ENCODE results near the gene POLH. TPM values are rescaled to one million over a fixed set of nuclear protein-coding genes. Genes with fewer than 3 reads are reported as not detected.
"Not testable (repeated sequence)": the region's sequence is repeated elsewhere in the genome, so short reads cannot be mapped to it uniquely, and the experiment has no call there.

Gene POLH
- total RNA-seq, 1 experiment from 2014 or later: 28.4 TPM

GRCh38 chr6:43658161-43658560, 82.2 kb downstream of the POLH start:
- no peak for ATAC-seq
- in situ Hi-C loops (cut with HindIII; ENCODE audit: low pct_unique_long_range_greater_than_20kb, low sequenced_read_pairs): no loop called here
- TF ChIP-seq REST (IDR thresholded peaks at IDR 0.05; ENCODE audit: insufficient read depth in 1 of 2, low read depth in 2 of 2, low read length in 1 of 2) (no peak), TCF7L2 (IDR thresholded peaks at IDR 0.05; ENCODE audit: low read depth, low read length) (no peak), CTCF (IDR thresholded peaks at IDR 0.05) (no peak), SIN3A (IDR thresholded peaks at IDR 0.05; ENCODE audit: borderline replicate concordance, insufficient read depth, low read depth, low read length) (no peak), POLR2AphosphoS5 (IDR thresholded peaks at IDR 0.05; ENCODE audit: low read depth, low read length) (no peak)
- Histone ChIP-seq H3K4me3 (ENCODE audit: low read depth in 2 of 2, low read length in 2 of 2) (no peak overlapping the region), H3K27me3 (ENCODE audit: control insufficient read depth, insufficient read depth, low read length) (no peaks in the 10 kb centered on the region), H3K4me1 (ENCODE audit: control insufficient read depth, insufficient read depth, low read length) (no peaks in the 10 kb centered on the region), H3K9me3 (ENCODE audit: control insufficient read depth, insufficient read depth, low read depth, low read length) (no peaks in the 10 kb centered on the region), H3K36me3 (ENCODE audit: control insufficient read depth, insufficient read depth, low read length) (no peaks in the 10 kb centered on the region), H3K27ac (ENCODE audit: low read length) (no peak overlapping the region)
- intact Hi-C loops (cut with micrococcal nuclease; ENCODE audit: unreplicated experiment): no loop called here
- POLR2A ChIA-PET: no interaction called here
- DNase-seq (ENCODE audit: low read depth, low spot score): no peak
- no TSS peak for BruUV-seq (replicated peaks)
- CTCF ChIA-PET: no interaction called here

DNA sequence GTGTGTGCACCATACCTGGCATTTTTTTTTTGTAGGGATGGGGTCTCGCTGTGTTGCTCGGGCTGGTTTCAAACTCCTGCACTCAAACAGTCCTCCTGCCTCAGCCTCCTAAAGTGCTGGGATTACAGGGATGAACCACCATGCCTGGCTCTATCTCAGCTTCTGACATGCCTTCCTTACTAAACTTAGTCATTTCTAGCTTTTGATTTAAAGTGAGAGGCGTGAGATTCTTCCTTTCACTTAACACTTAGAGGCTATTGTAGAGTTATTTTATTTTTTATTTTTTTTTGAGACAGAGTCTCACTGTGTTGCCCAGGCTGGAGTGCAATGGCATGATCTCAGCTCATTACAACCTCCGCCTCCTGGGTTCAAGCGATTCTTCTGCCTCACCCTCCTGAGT, 87.0 kb downstream of the POLH start:
- in situ Hi-C loops (cut with HindIII; ENCODE audit: low pct_unique_long_range_greater_than_20kb, low sequenced_read_pairs); intact Hi-C loops (cut with micrococcal nuclease; ENCODE audit: unreplicated experiment); ATAC-seq; H3K4me3 ChIP-seq (ENCODE audit: low read depth in 2 of 2, low read length in 2 of 2); H3K36me3 ChIP-seq (ENCODE audit: control insufficient read depth, insufficient read depth, low read length); DNase-seq (ENCODE audit: low read depth, low spot score); H3K27ac ChIP-seq (ENCODE audit: low read length); BruUV-seq (replicated peaks); H3K4me1 ChIP-seq (ENCODE audit: control insufficient read depth, insufficient read depth, low read length); POLR2A ChIA-PET; H3K27me3 ChIP-seq (ENCODE audit: control insufficient read depth, insufficient read depth, low read length); H3K9me3 ChIP-seq (ENCODE audit: control insufficient read depth, insufficient read depth, low read depth, low read length): not testable (repeated sequence)
- CTCF ChIA-PET: interaction anchor here (0.6 kb wide), 2 partner anchors 49 to 235 kb away, joined by 3 read pairs; no protein-coding TSS in a partner anchor

Other genes starting within 250 kb of the POLH start
- 28.0 TPM for gene ZNF318, start 206.5 kb upstream of the POLH start, total RNA-seq (2021; ENCODE audit: unreplicated experiment)
- 52.7 TPM for gene ABCC10, start 148.6 kb upstream of the POLH start, total RNA-seq (2021; ENCODE audit: unreplicated experiment)
- 19.1 TPM for gene DLK2, start 120.6 kb upstream of the POLH start, total RNA-seq (2021; ENCODE audit: unreplicated experiment)
- gene TJAP1, start 98.6 kb upstream of the POLH start, total RNA-seq (2021; ENCODE audit: unreplicated experiment): 42.7 TPM
- 2.9 TPM for gene LRRC73, start 65.8 kb upstream of the POLH start, total RNA-seq (2021; ENCODE audit: unreplicated experiment)
- 81.8 TPM for gene YIPF3, start 59.3 kb upstream of the POLH start, total RNA-seq (2021; ENCODE audit: unreplicated experiment)
- 65.1 TPM for gene POLR1C, start 59.1 kb upstream of the POLH start, total RNA-seq (2021; ENCODE audit: unreplicated experiment)
- 86.4 TPM for gene XPO5, start 147 bp upstream of the POLH start, total RNA-seq (2021; ENCODE audit: unreplicated experiment)
- 59.4 TPM for gene GTPBP2, start 53.1 kb downstream of the POLH start, total RNA-seq (2021; ENCODE audit: unreplicated experiment)
- gene MAD2L1BP, start 59.7 kb downstream of the POLH start, total RNA-seq (2021; ENCODE audit: unreplicated experiment): 44.2 TPM
- 0.28 TPM for gene RSPH9, start 68.9 kb downstream of the POLH start, total RNA-seq (2021; ENCODE audit: unreplicated experiment)
- 45.8 TPM for gene MRPS18A, start 111.6 kb downstream of the POLH start, total RNA-seq (2021; ENCODE audit: unreplicated experiment)
- 98.7 TPM for gene VEGFA, start 194.0 kb downstream of the POLH start, total RNA-seq (2021; ENCODE audit: unreplicated experiment)